GM23338 (cell line): Measurements from ENCODE around the gene SOX15. TPM values are rescaled to one million over a fixed set of nuclear protein-coding genes. Genes with fewer than 3 reads are reported as not detected.

Experiments
- ATAC-seq: fragments of 200-7000 bp; cut with Tn5 transposase; 3 replicates; pipeline ENCODE4 v1.9.1; 2020
- DNase-seq: peaks from one replicate; pipeline ENCODE4 v3.0.0-alpha.2; 2015; ENCODE audit warnings: low spot score
- H2AFZ ChIP-seq: fragments of 200-600 bp; sonication (generic); 2 replicates; pipeline ENCODE4 v1.8.0; 2016; ENCODE audit warnings: antibody characterized with exemption, mild to moderate bottlenecking, moderate library complexity
- H3F3A ChIP-seq: fragments of 200-600 bp; sonication (generic); replicated peaks from 2 replicates; pipeline ENCODE4 v1.8.0; 2017; ENCODE audit warnings: antibody characterized with exemption, mixed run types, low read depth
- H3K27ac ChIP-seq: fragments of 200-600 bp; sonication (generic); 2 replicates; pipeline ENCODE4 v1.6.1; 2016; ENCODE audit warnings: low read depth
- H3K27me3 ChIP-seq: fragments of 200-600 bp; sonication (generic); 2 replicates; pipeline ENCODE4 v1.8.0; 2016; ENCODE audit warnings: mild to moderate bottlenecking, mixed run types, moderate library complexity; ENCODE audit not compliant: insufficient read depth
- H3K36me3 ChIP-seq: fragments of 200-600 bp; sonication (generic); 2 replicates; pipeline ENCODE4 v1.8.0; 2016; ENCODE audit warnings: mild to moderate bottlenecking; ENCODE audit not compliant: insufficient read depth
- H3K4me1 ChIP-seq: fragments of 200-600 bp; sonication (generic); 2 replicates; pipeline ENCODE4 v1.8.0; 2016; ENCODE audit warnings: mild to moderate bottlenecking, moderate library complexity; ENCODE audit not compliant: insufficient read depth
- H3K4me2 ChIP-seq: fragments of 200-600 bp; sonication (generic); 2 replicates; pipeline ENCODE4 v1.7.1; 2017; ENCODE audit warnings: mixed run types
- H3K4me3 ChIP-seq: fragments of 200-600 bp; sonication (generic); 2 replicates; pipeline ENCODE4 v1.6.1; 2016; ENCODE audit warnings: mixed run types
- H3K79me2 ChIP-seq: fragments of 200-600 bp; sonication (generic); replicated peaks from 2 replicates; pipeline ENCODE4 v1.8.0; 2017; ENCODE audit warnings: mild to moderate bottlenecking; ENCODE audit not compliant: insufficient read depth
- H3K9me2 ChIP-seq: fragments of 200-600 bp; sonication (generic); 2 replicates; pipeline ENCODE4 v1.8.0; 2017; ENCODE audit not compliant: insufficient read depth
- H4K20me1 ChIP-seq: fragments of 200-600 bp; sonication (generic); replicated peaks from 2 replicates; pipeline ENCODE4 v1.8.0; 2017; ENCODE audit warnings: mild to moderate bottlenecking; ENCODE audit not compliant: insufficient read depth
- H3K27ac Mint-ChIP-seq: 2 replicates; pipeline ENCODE4 v1.8.0; 2020; ENCODE audit warnings: inconsistent platforms, mild to moderate bottlenecking, moderate library complexity, mixed read lengths
- H3K27me3 Mint-ChIP-seq: 3 replicates; pipeline ENCODE4 v1.8.0; 2022; ENCODE audit warnings: low read depth, mild to moderate bottlenecking, moderate library complexity, mixed read lengths, inconsistent platforms; ENCODE audit not compliant: insufficient read depth, poor library complexity
- H3K36me3 Mint-ChIP-seq: 3 replicates; pipeline ENCODE4 v1.8.0; 2021; ENCODE audit warnings: low read depth, mild to moderate bottlenecking, inconsistent platforms, moderate library complexity, mixed read lengths
- H3K4me1 Mint-ChIP-seq: 3 replicates; pipeline ENCODE4 v1.8.0; 2020; ENCODE audit warnings: mild to moderate bottlenecking, inconsistent platforms, mixed read lengths
- H3K4me3 Mint-ChIP-seq: 3 replicates; pipeline ENCODE4 v1.8.0; 2021; ENCODE audit warnings: moderate library complexity, mild to moderate bottlenecking, inconsistent platforms, mixed read lengths
- H3K9me3 Mint-ChIP-seq: 3 replicates; pipeline ENCODE4 v1.8.0; 2020; ENCODE audit warnings: moderate library complexity, mild to moderate bottlenecking, inconsistent platforms, mixed read lengths
- JUNB ChIP-seq: IDR thresholded peaks from one replicate; pipeline ENCODE4 v1.6.1; 2016; ENCODE audit warnings: antibody characterized with exemption; ENCODE audit not compliant: unreplicated experiment
- STAT1 ChIP-seq: IDR thresholded peaks from one replicate; pipeline ENCODE4 v1.6.1; 2016; ENCODE audit warnings: antibody characterized with exemption; ENCODE audit not compliant: unreplicated experiment
- ZNF114 ChIP-seq: fragments of 250-450 bp; sonication (Bioruptor Pico); IDR thresholded peaks from 2 replicates; pipeline ENCODE4 v1.5.0; 2020; ENCODE audit warnings: mild to moderate bottlenecking, moderate library complexity
- ZNF462 ChIP-seq: fragments of 250-450 bp; sonication (Bioruptor Pico); IDR thresholded peaks from 2 replicates; pipeline ENCODE4 v1.5.0; 2020; ENCODE audit warnings: mild to moderate bottlenecking, moderate library complexity
- polyA plus RNA-seq: library from polyadenylated mRNA; unstranded; fragments of >200 nt; fragmentation: Nextera tagmentation; extraction: Ambion mirVana; gene quantifications from 2 replicates; pipeline ENCODE4 v1.2.1, GENCODE V29; 2016
- total RNA-seq: library from RNA; depleted of rRNA; stranded (reverse); fragments of >200 nt; shearing (Covaris generic); gene quantifications from 2 replicates; pipeline ENCODE4 v1.2.3, GENCODE V29; 2014
- TF ChIP-seq, protein P1 (sequence below), 2 experiments: fragments of 200-600 bp in 1 of 2; sonication (generic) in 1 of 2; conservative IDR thresholded peaks; 2 replicates each; pipeline versions ENCODE4 v1.5.1 to v1.6.1; 2016 to 2017; ENCODE audit warnings: antibody characterized with exemption in 2 of 2, low read depth in 2 of 2, mild to moderate bottlenecking in 2 of 2, moderate library complexity in 1 of 2
- TF ChIP-seq, protein P2 (sequence below): IDR thresholded peaks from one replicate; pipeline ENCODE4 v1.6.1; 2018; ENCODE audit warnings: antibody characterized with exemption; ENCODE audit not compliant: unreplicated experiment

Gene SOX15
- total and polyA plus RNA-seq, 2 experiments from 2014 or later = 29.9 to 43.0 TPM

DNA sequence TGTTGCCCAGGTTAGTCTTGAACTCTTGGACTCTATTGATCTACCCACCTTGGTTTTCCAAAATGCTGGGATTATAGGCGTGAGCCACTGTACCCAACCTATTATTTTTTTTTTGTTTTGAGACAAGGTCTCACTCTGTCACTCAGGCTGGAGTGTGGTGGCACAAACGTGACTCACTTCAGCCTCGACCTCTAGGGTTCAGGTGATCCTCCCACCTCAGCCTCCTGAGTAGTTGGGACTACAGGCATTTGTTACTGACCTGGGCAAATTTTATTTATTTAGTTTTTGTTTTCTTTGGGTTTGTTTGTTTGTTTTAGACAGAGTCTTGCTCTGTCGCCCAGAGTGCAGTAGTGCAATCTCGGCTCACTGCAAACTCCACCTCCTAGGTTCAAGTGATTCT lies 33.8 kb upstream of the SOX15 start:
- no peak overlapping the region for H2AFZ ChIP-seq
- no peak overlapping the region for H3K4me2 ChIP-seq
- no peak for ATAC-seq
- H3K4me1 ChIP-seq = peaks cover 7% of the 10 kb centered on the region
- Mint-ChIP-seq H3K4me1 (peaks cover 9% of the 10 kb centered on the region), H3K27me3 (peaks cover 10% of the 10 kb centered on the region), H3K36me3 (peaks cover 13% of the 10 kb centered on the region; the same call in 2 of the 3 replicates), H3K4me3 (no peak overlapping the region), H3K9me3 (no peaks in the 10 kb centered on the region), H3K27ac (no peak overlapping the region)
- no peaks in the 10 kb centered on the region for H3K9me2 ChIP-seq
- H3F3A ChIP-seq = peaks cover 11% of the 10 kb centered on the region; the same call in 1 of the 2 replicates
- H3K4me3 ChIP-seq = no peak overlapping the region
- no peaks in the 10 kb centered on the region for H4K20me1 ChIP-seq
- peaks cover 4% of the 10 kb centered on the region; the same call in 1 of the 2 replicates for H3K79me2 ChIP-seq
- no peak for DNase-seq
- no peaks in the 10 kb centered on the region for H3K27me3 ChIP-seq
- TF ChIP-seq, protein P1, sequence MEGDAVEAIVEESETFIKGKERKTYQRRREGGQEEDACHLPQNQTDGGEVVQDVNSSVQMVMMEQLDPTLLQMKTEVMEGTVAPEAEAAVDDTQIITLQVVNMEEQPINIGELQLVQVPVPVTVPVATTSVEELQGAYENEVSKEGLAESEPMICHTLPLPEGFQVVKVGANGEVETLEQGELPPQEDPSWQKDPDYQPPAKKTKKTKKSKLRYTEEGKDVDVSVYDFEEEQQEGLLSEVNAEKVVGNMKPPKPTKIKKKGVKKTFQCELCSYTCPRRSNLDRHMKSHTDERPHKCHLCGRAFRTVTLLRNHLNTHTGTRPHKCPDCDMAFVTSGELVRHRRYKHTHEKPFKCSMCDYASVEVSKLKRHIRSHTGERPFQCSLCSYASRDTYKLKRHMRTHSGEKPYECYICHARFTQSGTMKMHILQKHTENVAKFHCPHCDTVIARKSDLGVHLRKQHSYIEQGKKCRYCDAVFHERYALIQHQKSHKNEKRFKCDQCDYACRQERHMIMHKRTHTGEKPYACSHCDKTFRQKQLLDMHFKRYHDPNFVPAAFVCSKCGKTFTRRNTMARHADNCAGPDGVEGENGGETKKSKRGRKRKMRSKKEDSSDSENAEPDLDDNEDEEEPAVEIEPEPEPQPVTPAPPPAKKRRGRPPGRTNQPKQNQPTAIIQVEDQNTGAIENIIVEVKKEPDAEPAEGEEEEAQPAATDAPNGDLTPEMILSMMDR (conservative IDR thresholded peaks at IDR 0.05; ENCODE audit: low read depth in 2 of 2) = no peak
- TF ChIP-seq ZNF114 (no peak), ZNF462 (CRISPR knock-in tag) (no peak), JUNB (no peak), STAT1 (no peak)
- TF ChIP-seq, protein P2, sequence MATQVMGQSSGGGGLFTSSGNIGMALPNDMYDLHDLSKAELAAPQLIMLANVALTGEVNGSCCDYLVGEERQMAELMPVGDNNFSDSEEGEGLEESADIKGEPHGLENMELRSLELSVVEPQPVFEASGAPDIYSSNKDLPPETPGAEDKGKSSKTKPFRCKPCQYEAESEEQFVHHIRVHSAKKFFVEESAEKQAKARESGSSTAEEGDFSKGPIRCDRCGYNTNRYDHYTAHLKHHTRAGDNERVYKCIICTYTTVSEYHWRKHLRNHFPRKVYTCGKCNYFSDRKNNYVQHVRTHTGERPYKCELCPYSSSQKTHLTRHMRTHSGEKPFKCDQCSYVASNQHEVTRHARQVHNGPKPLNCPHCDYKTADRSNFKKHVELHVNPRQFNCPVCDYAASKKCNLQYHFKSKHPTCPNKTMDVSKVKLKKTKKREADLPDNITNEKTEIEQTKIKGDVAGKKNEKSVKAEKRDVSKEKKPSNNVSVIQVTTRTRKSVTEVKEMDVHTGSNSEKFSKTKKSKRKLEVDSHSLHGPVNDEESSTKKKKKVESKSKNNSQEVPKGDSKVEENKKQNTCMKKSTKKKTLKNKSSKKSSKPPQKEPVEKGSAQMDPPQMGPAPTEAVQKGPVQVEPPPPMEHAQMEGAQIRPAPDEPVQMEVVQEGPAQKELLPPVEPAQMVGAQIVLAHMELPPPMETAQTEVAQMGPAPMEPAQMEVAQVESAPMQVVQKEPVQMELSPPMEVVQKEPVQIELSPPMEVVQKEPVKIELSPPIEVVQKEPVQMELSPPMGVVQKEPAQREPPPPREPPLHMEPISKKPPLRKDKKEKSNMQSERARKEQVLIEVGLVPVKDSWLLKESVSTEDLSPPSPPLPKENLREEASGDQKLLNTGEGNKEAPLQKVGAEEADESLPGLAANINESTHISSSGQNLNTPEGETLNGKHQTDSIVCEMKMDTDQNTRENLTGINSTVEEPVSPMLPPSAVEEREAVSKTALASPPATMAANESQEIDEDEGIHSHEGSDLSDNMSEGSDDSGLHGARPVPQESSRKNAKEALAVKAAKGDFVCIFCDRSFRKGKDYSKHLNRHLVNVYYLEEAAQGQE = no peak
- H3K27ac ChIP-seq = no peak overlapping the region
- H3K36me3 ChIP-seq = no peaks in the 10 kb centered on the region
